Lower lobe of right lung (tissue), 2 donors: ENCODE results near the gene PSMG2. TPM values are rescaled to one million over a fixed set of nuclear protein-coding genes. Genes with fewer than 3 reads are reported as not detected.

Source experiments
- ATAC-seq, 2 donors: fragments of 200-7000 bp; cut with Tn5 transposase; one replicate each; pipeline ENCODE4 v1.9.1; 2020 to 2022; ENCODE audit warnings: mild to moderate bottlenecking in 2 of 2, moderate library complexity in 2 of 2
- DNase-seq: peaks from one replicate; pipeline ENCODE4 v3.0.0-alpha.2; 2020
- H3K27ac ChIP-seq: fragments of 200-600 bp; one replicate; pipeline ENCODE4 v1.8.0; 2022
- H3K27me3 ChIP-seq: fragments of 200-600 bp; one replicate; pipeline ENCODE4 v1.8.0; 2022; ENCODE audit warnings: low read depth
- H3K36me3 ChIP-seq: fragments of 200-600 bp; one replicate; pipeline ENCODE4 v1.8.0; 2022; ENCODE audit warnings: mild to moderate bottlenecking
- H3K4me1 ChIP-seq: fragments of 200-600 bp; one replicate; pipeline ENCODE4 v1.8.0; 2022
- H3K4me3 ChIP-seq: fragments of 200-600 bp; one replicate; pipeline ENCODE4 v1.8.0; 2022; ENCODE audit warnings: mild to moderate bottlenecking
- H3K9me3 ChIP-seq: fragments of 200-600 bp; one replicate; pipeline ENCODE4 v1.8.0; 2022
- CTCF ChIP-seq: fragments of 200-600 bp; IDR thresholded peaks from one replicate; pipeline ENCODE4 v1.8.0; 2022; ENCODE audit warnings: antibody characterized with exemption, mild to moderate bottlenecking
- intact Hi-C: fragments of 100-400 bp; cut with DNase I; formaldehyde crosslinking; loops from one replicate; pipeline ENCODE4 v1.11.0; 2022
- total RNA-seq: library from RNA; stranded (reverse); fragmentation: NEBNext Ultra II Directional; extraction: Animal tissue kit (Norgen Biotek cat#: 25700); gene quantifications from one replicate; pipeline ENCODE4 v1.2.1, GENCODE V29; 2021
- donor health status: DM: no; HTN: yes; CAD: no; lungs with severe emphysema.

PSMG2 gene
- total RNA-seq, 1 donor from 2014 or later, result 75.0 TPM

- no peak overlapping the region for H3K27ac ChIP-seq
- H3K4me1 ChIP-seq, result no peaks in the 10 kb centered on the region
- no peak for DNase-seq
- no peaks in the 10 kb centered on the region for H3K9me3 ChIP-seq
- no peak overlapping the region for H3K4me3 ChIP-seq
- no peaks in the 10 kb centered on the region for H3K36me3 ChIP-seq
- intact Hi-C loops, result no loop called here
- no peak for ATAC-seq
- no peak for TF ChIP-seq CTCF
- H3K27me3 ChIP-seq, result no peaks in the 10 kb centered on the region
Observed at GRCh38 chr18:12769136-12769535, 66.3 kb downstream of the PSMG2 start.

DNA sequence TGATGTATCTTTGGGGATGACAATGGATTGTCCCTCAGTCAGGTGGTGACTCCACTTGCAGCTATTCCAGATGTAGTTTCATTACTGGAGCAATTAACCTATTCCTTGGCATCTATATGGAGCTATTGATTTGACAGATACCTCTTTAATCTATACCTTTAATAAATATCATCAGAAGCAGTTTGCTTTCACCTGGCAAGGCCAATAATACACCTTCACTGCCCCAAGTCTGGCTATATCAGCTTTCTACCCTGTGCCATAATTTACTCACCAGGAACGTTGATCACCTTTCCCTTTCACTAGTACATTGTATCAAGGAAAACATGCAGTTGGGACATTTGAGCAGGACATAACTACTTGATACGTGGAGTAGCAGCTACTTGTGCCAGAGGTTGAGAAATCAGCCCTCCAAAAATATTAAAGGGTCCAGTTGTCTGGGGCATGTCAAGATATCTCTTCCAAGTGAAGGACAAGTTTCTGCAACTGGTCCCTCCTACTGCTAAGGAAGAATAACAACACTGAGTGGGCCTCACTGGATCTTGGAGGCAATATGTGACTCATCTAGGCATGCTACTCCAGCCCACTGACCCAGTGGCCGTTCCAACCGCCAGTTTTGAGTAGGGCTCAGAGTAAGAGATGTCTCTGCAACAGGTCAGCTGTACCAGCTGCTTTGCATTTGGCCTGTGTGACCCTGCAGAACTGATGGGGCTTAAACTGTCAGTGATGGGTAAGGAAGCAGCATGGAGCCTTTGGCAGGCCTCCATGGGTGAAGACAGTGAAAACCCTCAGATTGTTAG lies 67.0 kb downstream of the PSMG2 start:
- H3K36me3 ChIP-seq, result no peaks in the 10 kb centered on the region
- H3K9me3 ChIP-seq, result no peaks in the 10 kb centered on the region
- intact Hi-C loops, result no loop called here
- DNase-seq (no peak), ATAC-seq (no peak)
- no peak overlapping the region for H3K27ac ChIP-seq
- no peaks in the 10 kb centered on the region for H3K4me1 ChIP-seq
- no peak overlapping the region for H3K4me3 ChIP-seq
- TF ChIP-seq CTCF, result no peak
- no peaks in the 10 kb centered on the region for H3K27me3 ChIP-seq

- TF ChIP-seq CTCF, result no peak
- H3K4me3 ChIP-seq, result no peak overlapping the region
- no peaks in the 10 kb centered on the region for H3K9me3 ChIP-seq
- no peak overlapping the region for H3K27ac ChIP-seq
- ATAC-seq (no peak), DNase-seq (no peak)
- H3K4me1 ChIP-seq, result no peaks in the 10 kb centered on the region
- no peaks in the 10 kb centered on the region for H3K36me3 ChIP-seq
- no peaks in the 10 kb centered on the region for H3K27me3 ChIP-seq
- intact Hi-C loops, result no loop called here
Observed at GRCh38 chr18:12770469-12771219, 67.8 kb downstream of the PSMG2 start.

GRCh38 chr18:12772111-12772510 lies 69.3 kb downstream of the PSMG2 start:
- H3K4me1 ChIP-seq, result no peaks in the 10 kb centered on the region
- no peaks in the 10 kb centered on the region for H3K36me3 ChIP-seq
- H3K4me3 ChIP-seq, result no peak overlapping the region
- no peaks in the 10 kb centered on the region for H3K27me3 ChIP-seq
- no peak for DNase-seq
- intact Hi-C loops, result no loop called here
- no peaks in the 10 kb centered on the region for H3K9me3 ChIP-seq
- no peak for ATAC-seq
- no peak for TF ChIP-seq CTCF
- no peak overlapping the region for H3K27ac ChIP-seq

- H3K4me1 ChIP-seq, result no peaks in the 10 kb centered on the region
- intact Hi-C loops, result no loop called here
- TF ChIP-seq CTCF, result no peak
- DNase-seq (no peak), ATAC-seq (no peak)
- H3K36me3 ChIP-seq, result no peaks in the 10 kb centered on the region
- no peaks in the 10 kb centered on the region for H3K27me3 ChIP-seq
- no peak overlapping the region for H3K27ac ChIP-seq
- no peaks in the 10 kb centered on the region for H3K9me3 ChIP-seq
- no peak overlapping the region for H3K4me3 ChIP-seq
Observed at GRCh38 chr18:12773369-12773768, 70.5 kb downstream of the PSMG2 start.
